AG10803 (cell line): Measurements from ENCODE around the gene DPH3.

Source experiments
- DNase-seq: peaks from one replicate; pipeline ENCODE4 v3.0.0; 2010; ENCODE audit warnings: low read depth
- H3K4me3 ChIP-seq: 2 replicates; pipeline ENCODE4 v1.5.1; 2011; ENCODE audit warnings: mild to moderate bottlenecking, low read length, control low read depth
- TF ChIP-seq, protein P1 (sequence below): conservative IDR thresholded peaks from 2 replicates; pipeline ENCODE4 v1.5.1; 2011; ENCODE audit warnings: mild to moderate bottlenecking, low read length, control low read depth, inconsistent platforms

Gene DPH3

GRCh38 chr3:16251316-16252085 lies 13.2 kb downstream of the DPH3 start:
- H3K4me3 ChIP-seq, result no peak overlapping the region
- TF ChIP-seq, protein P1, sequence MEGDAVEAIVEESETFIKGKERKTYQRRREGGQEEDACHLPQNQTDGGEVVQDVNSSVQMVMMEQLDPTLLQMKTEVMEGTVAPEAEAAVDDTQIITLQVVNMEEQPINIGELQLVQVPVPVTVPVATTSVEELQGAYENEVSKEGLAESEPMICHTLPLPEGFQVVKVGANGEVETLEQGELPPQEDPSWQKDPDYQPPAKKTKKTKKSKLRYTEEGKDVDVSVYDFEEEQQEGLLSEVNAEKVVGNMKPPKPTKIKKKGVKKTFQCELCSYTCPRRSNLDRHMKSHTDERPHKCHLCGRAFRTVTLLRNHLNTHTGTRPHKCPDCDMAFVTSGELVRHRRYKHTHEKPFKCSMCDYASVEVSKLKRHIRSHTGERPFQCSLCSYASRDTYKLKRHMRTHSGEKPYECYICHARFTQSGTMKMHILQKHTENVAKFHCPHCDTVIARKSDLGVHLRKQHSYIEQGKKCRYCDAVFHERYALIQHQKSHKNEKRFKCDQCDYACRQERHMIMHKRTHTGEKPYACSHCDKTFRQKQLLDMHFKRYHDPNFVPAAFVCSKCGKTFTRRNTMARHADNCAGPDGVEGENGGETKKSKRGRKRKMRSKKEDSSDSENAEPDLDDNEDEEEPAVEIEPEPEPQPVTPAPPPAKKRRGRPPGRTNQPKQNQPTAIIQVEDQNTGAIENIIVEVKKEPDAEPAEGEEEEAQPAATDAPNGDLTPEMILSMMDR, result no peak
- DNase-seq, result no peak

GRCh38 chr3:16249886-16250285 lies 14.9 kb downstream of the DPH3 start:
- no peak for DNase-seq
- TF ChIP-seq, protein P1, result no peak
- H3K4me3 ChIP-seq, result no peak overlapping the region

GRCh38 chr3:16249336-16249735 lies 15.4 kb downstream of the DPH3 start:
- DNase-seq, result no peak
- H3K4me3 ChIP-seq, result no peak overlapping the region
- TF ChIP-seq, protein P1, result peak; percentile 53

GRCh38 chr3:16248556-16248955 lies 16.2 kb downstream of the DPH3 start:
- TF ChIP-seq, protein P1, result no peak
- no peak for DNase-seq

GRCh38 chr3:16247282-16248061 lies 17.3 kb downstream of the DPH3 start:
- H3K4me3 ChIP-seq, result no peak overlapping the region
- DNase-seq, result peak; percentile 76

More at GRCh38 chr3:16248556-16248955, 16.2 kb downstream of the DPH3 start:
- no peak overlapping the region for H3K4me3 ChIP-seq

DNA sequence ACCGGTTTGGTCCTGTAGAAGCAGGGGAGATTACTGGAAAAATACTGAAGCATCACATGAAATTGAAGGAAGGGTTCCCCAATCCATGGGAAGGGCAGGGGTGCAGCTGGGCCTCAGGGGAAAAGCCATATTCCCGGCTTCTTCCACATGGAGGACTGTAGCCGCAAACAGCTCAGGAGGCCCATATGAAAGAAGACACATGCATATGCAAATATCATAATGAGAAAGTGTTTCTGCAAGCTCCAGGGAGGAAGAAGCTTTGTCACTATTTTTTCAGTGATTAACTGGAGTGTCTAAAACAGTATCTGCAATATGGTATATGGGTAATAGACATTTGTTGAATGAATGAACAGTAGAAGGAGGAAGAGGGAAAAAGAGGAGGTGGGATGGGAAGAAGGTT lies 19.1 kb downstream of the DPH3 start:
- no peak for DNase-seq
- H3K4me3 ChIP-seq, result no peak overlapping the region
- TF ChIP-seq, protein P1, result no peak

More at GRCh38 chr3:16247282-16248061, 17.3 kb downstream of the DPH3 start:
- TF ChIP-seq, protein P1, result peak; percentile 94
